Posterior cingulate gyrus (tissue), 11 donors: ENCODE data around the gene CDK5RAP3.
A peak's percentile ranks its signal among the peaks of the same experiment; 100 is the strongest.

ENCODE experiments used
- DNase-seq, 10 donors: peaks; one replicate each; pipeline versions ENCODE4 v3.0.0 to v3.0.0-alpha.2; 2020 to 2021; ENCODE audit warnings: mixed read lengths in 3 of 10
- intact Hi-C: fragments of 100-400 bp; cut with DNase I; formaldehyde crosslinking; loops from one replicate; pipeline ENCODE4 v1.15.1; 2023

CDK5RAP3 gene

DNA sequence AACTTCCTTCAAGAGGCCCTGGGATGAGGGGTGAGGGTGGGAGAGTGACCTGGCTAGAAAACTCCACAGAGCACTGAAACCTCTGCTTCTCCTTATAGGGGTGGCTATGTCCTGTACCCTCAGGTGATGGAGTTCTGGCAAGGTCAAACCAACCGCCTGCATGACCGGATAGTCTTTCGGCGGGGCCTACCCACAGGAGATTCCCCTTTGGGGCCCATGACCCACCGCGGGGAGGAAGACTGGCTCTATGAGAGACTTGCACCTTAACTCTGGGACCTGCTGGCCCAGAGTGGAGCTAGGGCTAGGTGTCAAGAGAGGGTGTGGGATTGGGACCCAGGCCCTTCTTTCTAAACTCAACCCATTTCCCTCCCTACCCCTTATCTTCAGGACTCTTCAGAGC, 24.4 kb upstream of the CDK5RAP3 start:
- intact Hi-C loops, result no loop called here

DNA sequence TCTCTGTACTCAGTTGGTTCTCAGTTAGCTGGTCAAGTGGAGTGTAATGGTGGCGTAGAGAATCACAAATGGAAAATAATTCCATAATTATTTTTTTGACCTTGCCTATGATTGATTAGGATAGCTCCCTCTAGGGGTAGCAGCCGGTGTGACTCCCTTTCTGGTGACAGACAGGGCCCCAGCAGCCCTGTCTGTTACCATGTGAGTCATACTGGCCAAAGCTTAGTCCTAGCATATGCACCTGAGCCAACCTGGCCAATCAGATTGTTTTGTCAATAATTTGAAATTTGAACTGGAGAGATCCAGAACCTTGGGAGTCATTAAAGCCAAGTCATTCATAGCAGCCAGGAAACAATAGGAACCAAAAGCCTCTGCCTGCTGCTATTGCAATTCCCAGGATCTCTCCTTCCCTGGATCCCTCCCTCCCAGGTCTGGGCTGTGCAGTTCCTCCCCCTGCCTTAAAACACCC, 23.9 kb upstream of the CDK5RAP3 start:
- DNase-seq, result peak in 6 of 10 donors; percentile 54 to 90 (median 60)
- intact Hi-C loops, result no loop called here

More for the DNA sequence above, 24.4 kb upstream of the CDK5RAP3 start:
- DNase-seq, result no peak

DNA sequence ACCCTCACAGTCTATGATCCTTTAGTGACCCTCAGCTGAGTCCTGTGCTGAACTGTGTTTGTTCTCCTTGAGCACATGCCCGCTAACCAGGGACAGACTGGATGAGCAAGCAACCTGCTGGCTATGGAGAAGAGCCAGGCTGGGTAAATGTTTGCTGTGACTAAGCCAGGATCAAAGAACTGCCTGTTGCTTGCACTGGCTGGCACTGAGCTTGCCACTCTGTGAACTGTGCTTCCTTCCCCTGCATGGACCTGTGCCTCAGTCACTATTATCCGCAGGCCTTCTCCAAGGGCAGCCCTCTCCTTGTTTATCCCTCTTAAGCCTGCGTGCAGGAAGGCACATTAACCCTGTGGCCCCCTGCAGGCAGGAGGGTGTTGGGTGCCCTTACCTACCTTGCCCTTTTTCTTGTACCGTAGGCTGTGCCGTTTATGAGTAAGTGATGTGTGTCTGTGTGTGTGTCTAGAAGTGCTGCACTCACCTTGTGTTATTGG, 22.2 kb upstream of the CDK5RAP3 start:
- intact Hi-C loops, result loop anchor here (1.0 to 2.0 kb wide), 2 partner anchors 22 to 70 kb away; partner anchors contain the start of gene CDK5RAP3
- DNase-seq, result no peak

GRCh38 chr17:47949197-47949759, 21.6 kb upstream of the CDK5RAP3 start:
- intact Hi-C loops, result loop anchor here (1.0 to 2.0 kb wide), 2 partner anchors 22 to 69 kb away; partner anchors contain the start of gene CDK5RAP3
- peak; percentile 68 to 97 (median 86) for DNase-seq

- no peak for DNase-seq
- intact Hi-C loops, result loop anchor here (1.0 to 2.0 kb wide), 2 partner anchors 21 to 68 kb away; partner anchors contain the start of gene CDK5RAP3
Measured at GRCh38 chr17:47949946-47950345, 21.0 kb upstream of the CDK5RAP3 start.

DNA sequence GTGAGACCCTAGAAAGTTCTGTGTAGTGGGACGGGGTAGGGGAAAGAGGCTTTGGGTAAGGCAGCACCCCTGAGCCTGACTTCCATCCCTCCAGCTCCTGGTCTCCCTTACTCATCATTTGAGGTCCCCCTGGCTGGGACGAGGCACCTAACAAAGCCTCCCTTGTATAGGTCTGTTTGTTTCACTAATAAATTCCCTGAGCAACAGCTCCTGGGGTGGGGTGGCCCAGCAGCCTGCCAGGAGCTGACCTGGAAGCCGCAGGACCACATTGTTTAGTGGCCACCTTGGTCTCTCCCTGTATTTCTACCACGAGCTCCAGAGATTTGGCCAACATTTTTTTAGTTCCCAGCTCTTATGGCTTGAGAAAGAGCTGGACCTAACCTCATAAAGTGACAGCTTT, 20.5 kb upstream of the CDK5RAP3 start:
- DNase-seq, result no peak
- intact Hi-C loops, result no loop called here

- intact Hi-C loops, result no loop called here
- no peak for DNase-seq
Measured at GRCh38 chr17:47952171-47953021, 18.5 kb upstream of the CDK5RAP3 start.

- intact Hi-C loops, result no loop called here
- DNase-seq, result no peak
Measured at GRCh38 chr17:47953909-47954308, 17.0 kb upstream of the CDK5RAP3 start.

DNA sequence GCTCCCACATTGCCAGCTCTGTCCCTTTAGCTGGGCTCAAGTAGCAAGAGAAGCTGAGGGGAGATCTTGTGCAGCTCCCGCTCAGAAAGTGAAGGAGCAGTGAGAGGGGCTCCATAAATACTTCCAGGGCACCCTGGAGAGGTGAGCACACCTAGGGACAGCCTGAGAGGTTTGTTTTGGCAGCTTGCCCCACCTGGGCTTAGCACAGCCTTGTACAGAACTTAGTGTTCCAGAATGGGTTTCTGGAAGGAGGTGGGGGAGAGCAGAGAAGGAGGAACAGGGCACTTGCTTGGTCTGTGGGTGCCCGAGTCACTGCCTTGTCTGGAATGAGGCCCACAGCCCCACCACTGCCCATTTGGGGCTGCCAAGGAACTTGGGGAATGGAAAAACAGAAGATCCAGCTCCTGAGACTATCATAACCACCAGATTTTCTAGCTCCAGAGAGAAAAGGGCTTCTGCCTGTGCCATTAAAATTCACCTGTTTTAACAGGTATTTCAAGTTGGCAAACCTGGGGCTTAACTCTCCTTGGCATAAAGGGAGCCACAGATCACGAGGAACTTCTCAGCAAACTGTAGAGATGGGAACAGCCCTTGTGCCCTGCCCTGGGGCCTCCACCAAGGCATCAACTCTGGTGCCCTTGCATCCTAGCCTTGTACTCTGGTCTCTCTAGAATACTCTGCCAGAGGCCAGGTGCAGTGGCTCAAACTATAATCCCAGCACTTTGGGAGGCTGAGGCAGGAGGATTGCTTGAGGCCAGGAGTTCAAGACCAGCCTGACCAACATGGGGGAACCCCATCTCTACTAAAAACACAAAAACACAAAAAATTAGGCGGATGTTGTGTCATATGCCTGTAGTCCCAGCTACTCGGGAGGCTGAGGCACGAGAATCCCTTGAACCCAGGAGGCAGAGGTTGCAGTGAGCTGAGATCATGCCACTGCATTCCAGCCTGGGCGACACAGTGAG, 15.1 kb upstream of the CDK5RAP3 start:
- intact Hi-C loops, result no loop called here
- no peak for DNase-seq

DNA sequence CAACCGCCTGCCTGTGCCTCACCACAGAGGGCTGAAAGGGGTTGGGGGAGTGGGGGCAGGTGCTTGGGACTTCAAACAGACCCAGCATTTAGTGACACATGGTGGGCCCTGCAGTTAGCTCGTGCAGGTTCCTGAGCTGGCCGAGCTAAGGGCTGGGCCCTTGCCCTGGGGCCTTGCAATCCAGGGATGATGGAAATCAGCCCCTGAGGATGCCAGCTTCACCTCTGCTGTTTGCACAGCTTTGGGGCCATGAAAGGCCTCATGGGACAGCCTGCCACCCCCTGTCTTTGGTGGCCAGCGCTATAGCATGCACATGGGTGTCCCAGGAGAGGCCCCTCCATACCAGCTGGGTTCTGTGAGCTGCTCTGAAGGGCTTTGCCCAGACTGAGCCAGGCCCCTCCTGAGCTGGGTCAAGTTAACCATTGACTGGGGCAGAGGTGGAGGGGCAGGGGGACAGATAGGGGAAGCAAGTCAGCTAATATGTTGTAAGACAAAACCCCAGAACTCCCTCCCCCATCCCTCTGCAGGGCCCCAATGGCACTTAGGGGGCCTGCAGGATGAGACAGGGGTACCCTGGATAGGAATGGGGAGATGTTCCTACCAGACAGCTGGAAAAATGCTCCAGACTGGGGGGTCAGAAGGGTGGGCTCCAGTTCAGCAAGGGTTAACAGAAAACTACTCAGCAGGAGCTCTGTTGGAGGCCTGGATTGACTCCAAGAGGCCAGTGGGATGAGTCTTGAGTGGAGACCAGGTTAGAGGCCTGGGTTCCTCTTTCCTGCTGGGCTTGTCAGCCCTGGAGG, 13.9 kb upstream of the CDK5RAP3 start:
- intact Hi-C loops, result no loop called here

GRCh38 chr17:47957591-47958490, 13.1 kb upstream of the CDK5RAP3 start, which contains the start of gene PRR15L:
Gene PRR15L, minus strand, starts transcription at chr17:47957883. Its CDS starts 4,649 bp downstream, at chr17:47953234.
- DNase-seq, result no peak
- intact Hi-C loops, result no loop called here

More for the DNA sequence above, 13.9 kb upstream of the CDK5RAP3 start:
- DNase-seq, result no peak

DNA sequence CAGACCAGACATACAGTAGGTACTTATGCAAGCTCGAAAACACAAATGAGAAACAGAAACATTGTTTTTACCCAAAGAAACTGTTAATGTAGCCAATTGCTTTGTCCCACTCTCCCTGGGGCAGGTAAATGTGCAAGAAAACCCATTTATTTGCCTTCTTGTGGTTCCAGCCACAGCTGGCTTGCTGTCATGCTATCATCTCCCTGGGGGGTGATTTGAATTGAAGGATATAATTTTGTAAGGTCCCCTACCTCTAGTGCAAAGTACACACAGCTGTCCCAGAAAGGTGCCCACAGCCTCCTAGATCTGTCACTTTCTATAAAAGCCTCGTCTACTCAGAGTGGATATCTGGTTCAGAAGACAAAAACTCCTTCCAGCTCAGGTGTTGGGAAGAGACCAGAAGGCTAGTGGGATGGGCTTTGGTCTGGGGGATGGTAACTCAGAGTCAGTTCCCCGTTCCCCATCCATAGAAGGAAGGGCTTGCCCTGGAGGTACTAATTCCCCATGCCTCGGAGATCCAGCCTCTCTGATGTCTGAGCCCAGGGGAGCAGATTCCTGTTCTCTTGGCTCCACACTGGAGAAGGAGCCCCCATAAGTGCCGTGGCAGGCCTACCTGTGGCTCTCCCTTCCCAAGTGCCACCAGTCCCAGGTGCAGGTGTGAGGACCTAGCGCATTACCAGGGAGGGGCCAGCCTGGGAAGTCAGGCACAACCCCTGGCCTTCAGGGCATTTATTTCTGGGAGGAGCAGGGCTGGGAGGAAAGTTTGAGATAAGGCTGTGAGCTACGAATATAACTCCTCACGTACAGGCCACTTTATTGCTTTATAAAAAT, 10.9 kb upstream of the CDK5RAP3 start:
- peak in 1 of 10 donors; percentile 9 for DNase-seq
- intact Hi-C loops, result no loop called here

DNA sequence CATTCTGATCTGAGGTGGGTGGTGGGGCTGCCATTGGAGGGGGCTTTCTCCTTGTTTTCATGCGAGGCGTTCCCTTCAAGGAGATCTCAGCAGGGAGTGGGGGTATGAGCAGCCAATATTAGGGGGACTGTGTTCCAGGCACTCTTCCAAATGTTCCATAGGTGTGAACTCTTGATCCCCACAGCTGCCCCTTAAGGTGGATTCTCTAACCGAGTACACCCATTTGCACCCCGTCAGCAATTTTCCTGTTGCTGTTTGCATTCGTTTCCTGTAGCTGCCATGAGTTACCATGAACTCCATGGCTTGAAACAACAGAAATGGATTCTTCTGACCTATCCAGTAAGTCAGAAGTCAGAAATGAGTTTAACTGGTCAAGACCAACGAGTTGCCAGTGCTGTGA, 9.5 kb upstream of the CDK5RAP3 start:
- intact Hi-C loops, result no loop called here
- DNase-seq, result peak in 1 of 10 donors; percentile 16

DNA sequence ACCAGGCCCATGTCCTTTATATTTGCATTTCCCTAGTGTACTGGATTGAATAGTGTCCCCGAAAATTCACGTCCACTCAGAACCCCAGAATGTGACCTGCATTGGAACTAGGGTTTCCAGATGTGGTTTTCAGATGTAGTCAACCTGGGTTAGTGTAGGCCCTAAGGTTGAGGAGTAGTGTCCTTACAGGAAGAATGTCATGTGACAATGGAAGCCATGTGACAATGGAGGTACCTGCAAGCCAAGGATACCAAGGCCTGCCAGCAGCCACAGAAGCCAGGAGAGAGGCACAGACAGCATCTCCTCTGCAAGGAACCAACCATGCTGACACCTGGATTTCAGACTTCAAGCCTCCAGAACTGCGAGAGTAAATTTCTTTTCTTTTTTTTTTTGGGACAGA, 8.0 kb upstream of the CDK5RAP3 start:
- intact Hi-C loops, result no loop called here
- DNase-seq, result peak in 1 of 10 donors; percentile 12

DNA sequence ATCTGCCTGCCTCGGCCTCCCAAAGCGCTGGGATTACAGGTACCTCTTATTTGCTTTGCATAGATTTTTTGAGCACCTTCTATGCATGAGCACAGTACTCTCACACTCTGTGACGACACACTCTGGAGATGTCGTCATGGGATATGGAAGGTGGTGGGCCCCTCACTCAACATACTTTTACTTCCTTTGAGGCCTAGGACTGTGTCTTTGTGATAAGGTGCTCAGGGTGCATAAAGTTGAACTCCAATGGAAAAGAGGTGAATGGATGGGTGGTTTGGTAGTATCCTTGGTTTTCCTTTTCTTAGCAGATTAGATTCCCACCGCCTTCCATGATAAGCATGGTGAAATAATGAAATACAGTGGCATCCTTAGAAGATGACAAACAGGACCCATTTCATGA, 6.1 kb upstream of the CDK5RAP3 start:
- DNase-seq, result peak in 1 of 10 donors; percentile 43
- intact Hi-C loops, result no loop called here

DNA sequence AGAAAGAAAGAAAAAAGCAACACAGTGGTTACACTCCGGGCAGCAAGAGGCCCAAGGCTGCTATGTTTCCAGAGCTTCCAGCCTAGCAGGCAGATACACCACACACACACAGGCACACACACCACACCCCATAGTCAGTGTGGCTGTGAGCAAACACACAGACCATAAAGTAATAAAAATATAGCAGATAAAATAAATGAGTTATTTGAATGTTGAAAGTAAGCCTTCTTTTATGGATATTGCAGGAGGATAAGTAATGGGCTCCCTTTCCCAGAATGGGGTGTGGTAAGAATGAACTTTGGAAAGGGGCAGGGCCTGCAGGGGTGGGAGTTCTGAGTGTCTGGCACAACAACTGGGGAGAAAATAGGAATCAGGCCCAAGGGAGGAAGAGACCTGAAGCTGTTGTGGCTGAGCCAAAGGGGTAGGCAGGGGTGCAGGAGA, 4.8 kb upstream of the CDK5RAP3 start:
- peak in 1 of 10 donors; percentile 15 for DNase-seq
- intact Hi-C loops, result no loop called here

DNA sequence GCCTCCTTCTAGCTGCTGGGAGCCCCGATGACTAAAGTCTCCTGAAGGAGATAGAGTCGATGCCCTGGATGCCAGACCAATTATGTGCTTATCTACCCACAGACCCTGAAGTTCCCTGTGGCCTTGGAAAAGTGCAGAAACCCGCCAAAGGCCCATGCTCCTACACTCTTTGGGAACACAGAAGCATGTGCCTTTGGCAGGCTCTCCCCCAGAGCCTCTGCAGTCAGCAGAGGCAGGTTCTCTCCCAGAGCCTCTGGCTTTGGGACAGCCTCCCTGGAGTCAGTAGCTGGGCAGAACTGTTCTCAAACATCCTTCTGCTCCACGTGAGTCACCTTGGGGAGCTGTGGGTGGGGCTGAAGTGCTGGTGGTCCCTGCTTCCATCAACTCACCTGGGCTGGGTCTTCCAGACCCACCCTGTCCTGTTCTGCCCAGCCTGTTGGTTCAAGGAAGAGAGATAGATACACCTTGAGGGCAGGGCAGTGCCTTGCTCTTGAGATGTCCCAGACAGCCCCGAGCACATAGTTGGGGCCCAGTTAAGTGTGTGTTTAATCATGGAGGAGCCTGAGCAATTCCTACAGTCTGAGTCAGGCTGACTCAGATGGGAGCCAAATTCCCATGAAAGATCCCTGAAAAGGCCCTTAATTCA, 3.2 kb upstream of the CDK5RAP3 start:
- intact Hi-C loops, result no loop called here
- peak in 1 of 10 donors; percentile 22 for DNase-seq
